Liver (tissue), 3 donors: Measurements from ENCODE around the gene RGS2.

ENCODE experiments used
- FOXA1 ChIP-seq: IDR thresholded peaks from 2 replicates; pipeline ENCODE4 v1.6.1; 2016; ENCODE audit warnings: antibody characterized with exemption
- RXRA ChIP-seq, 2 donors: IDR thresholded peaks; 2 replicates each; pipeline ENCODE4 v1.6.1; 2017 to 2018; ENCODE audit warnings: antibody characterized with exemption in 2 of 2, mild to moderate bottlenecking in 1 of 2
- SP1 ChIP-seq: IDR thresholded peaks from 2 replicates; pipeline ENCODE4 v1.6.1; 2018; ENCODE audit warnings: antibody characterized with exemption, mild to moderate bottlenecking
- TF ChIP-seq, protein P1 (sequence below): fragments of 150-350 bp; IDR thresholded peaks from 2 replicates; pipeline ENCODE4 v1.5.1; 2017; ENCODE audit warnings: improper control_type of control experiment, low read depth, low read length; ENCODE audit not compliant: missing input control
- donor health status: healthy.
- donor health status: healthy.

DNA sequence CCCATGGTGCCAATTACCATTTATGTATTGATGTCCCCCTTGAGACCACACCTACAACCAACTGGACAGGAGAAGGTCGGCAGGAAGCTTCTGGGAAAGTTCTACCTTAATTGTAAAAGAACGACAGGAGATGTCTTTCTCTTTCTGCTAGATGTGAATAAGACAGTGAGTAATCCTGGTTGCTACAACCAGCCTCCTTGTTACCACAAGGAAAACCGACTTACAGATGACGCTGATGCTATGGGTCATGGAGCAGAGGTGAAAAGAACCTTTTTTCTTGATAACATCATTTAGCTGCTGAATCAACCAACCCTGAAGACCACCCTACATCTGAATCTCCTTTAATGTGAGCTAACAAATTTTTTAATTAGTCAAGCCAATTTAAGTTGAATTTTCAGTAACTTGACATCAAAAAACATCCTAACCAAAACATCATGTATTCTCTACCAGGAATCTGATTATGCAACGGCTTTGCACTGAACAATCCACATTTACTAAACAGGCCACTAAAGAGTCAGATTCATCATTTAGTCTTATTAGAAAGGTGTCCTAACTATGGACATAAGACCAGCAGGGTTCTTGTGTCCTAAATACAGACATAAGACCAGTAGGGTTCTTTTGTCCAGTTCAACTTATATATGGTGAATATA is 23.0 kb downstream of the RGS2 start:
- TF ChIP-seq, protein P1, sequence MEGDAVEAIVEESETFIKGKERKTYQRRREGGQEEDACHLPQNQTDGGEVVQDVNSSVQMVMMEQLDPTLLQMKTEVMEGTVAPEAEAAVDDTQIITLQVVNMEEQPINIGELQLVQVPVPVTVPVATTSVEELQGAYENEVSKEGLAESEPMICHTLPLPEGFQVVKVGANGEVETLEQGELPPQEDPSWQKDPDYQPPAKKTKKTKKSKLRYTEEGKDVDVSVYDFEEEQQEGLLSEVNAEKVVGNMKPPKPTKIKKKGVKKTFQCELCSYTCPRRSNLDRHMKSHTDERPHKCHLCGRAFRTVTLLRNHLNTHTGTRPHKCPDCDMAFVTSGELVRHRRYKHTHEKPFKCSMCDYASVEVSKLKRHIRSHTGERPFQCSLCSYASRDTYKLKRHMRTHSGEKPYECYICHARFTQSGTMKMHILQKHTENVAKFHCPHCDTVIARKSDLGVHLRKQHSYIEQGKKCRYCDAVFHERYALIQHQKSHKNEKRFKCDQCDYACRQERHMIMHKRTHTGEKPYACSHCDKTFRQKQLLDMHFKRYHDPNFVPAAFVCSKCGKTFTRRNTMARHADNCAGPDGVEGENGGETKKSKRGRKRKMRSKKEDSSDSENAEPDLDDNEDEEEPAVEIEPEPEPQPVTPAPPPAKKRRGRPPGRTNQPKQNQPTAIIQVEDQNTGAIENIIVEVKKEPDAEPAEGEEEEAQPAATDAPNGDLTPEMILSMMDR, result no peak
- TF ChIP-seq FOXA1 (no peak), RXRA (IDR thresholded peaks at IDR 0.05) (no peak), SP1 (no peak)
